Measurements from ENCODE around the gene CYYR1. TPM values are rescaled to one million over a fixed set of nuclear protein-coding genes. Genes with fewer than 3 reads are reported as not detected.

CYYR1 gene
- total RNA-seq, 1 donor, result not detected

DNA sequence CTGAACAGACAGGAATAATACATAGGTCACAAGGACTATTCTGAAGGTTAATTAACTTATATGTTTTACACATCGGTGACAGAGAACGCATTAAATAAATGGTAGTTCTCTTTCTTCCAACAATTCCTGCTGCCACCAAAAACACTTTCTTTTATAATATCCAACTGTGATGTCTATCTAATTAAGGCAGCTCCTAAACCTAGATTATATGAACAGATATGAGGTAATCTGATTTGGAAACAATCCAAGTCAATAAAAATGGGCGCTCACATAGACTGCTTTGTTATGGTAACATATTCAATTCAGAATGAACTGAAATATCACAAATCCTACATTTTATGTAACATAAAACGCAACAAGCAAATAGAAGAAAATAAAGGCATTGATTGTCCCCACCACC, 16.0 kb downstream of the CYYR1 start:
- no peak for DNase-seq (ENCODE audit: insufficient read length, low spot score, missing footprints)
- H2AFZ ChIP-seq (ENCODE audit: low read length), result no peak overlapping the region
- no peak overlapping the region for H3K4me3 ChIP-seq (ENCODE audit: insufficient read depth, low read length)
- no peaks in the 10 kb centered on the region for H3K4me1 ChIP-seq (ENCODE audit: insufficient read depth, low read length)
- H3K79me2 ChIP-seq (ENCODE audit: insufficient read depth, low read length), result no peaks in the 10 kb centered on the region
- no peaks in the 10 kb centered on the region for H3K9me3 ChIP-seq (ENCODE audit: low read depth, low read length)
- no peaks in the 10 kb centered on the region for H4K20me1 ChIP-seq (ENCODE audit: insufficient read depth, low read length)
- H3K36me3 ChIP-seq (ENCODE audit: insufficient read depth, low read length), result no peaks in the 10 kb centered on the region
- TF ChIP-seq, protein P1, sequence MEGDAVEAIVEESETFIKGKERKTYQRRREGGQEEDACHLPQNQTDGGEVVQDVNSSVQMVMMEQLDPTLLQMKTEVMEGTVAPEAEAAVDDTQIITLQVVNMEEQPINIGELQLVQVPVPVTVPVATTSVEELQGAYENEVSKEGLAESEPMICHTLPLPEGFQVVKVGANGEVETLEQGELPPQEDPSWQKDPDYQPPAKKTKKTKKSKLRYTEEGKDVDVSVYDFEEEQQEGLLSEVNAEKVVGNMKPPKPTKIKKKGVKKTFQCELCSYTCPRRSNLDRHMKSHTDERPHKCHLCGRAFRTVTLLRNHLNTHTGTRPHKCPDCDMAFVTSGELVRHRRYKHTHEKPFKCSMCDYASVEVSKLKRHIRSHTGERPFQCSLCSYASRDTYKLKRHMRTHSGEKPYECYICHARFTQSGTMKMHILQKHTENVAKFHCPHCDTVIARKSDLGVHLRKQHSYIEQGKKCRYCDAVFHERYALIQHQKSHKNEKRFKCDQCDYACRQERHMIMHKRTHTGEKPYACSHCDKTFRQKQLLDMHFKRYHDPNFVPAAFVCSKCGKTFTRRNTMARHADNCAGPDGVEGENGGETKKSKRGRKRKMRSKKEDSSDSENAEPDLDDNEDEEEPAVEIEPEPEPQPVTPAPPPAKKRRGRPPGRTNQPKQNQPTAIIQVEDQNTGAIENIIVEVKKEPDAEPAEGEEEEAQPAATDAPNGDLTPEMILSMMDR (IDR thresholded peaks at IDR 0.05; ENCODE audit: extremely low read depth, low read depth, low read length), result no peak
- H3K27ac ChIP-seq (ENCODE audit: low read depth, low read length), result no peak overlapping the region
- no peak overlapping the region for H3K4me2 ChIP-seq (ENCODE audit: insufficient read depth, low read length)
- no peaks in the 10 kb centered on the region for H3K27me3 ChIP-seq (ENCODE audit: insufficient read depth, low read length)

DNA sequence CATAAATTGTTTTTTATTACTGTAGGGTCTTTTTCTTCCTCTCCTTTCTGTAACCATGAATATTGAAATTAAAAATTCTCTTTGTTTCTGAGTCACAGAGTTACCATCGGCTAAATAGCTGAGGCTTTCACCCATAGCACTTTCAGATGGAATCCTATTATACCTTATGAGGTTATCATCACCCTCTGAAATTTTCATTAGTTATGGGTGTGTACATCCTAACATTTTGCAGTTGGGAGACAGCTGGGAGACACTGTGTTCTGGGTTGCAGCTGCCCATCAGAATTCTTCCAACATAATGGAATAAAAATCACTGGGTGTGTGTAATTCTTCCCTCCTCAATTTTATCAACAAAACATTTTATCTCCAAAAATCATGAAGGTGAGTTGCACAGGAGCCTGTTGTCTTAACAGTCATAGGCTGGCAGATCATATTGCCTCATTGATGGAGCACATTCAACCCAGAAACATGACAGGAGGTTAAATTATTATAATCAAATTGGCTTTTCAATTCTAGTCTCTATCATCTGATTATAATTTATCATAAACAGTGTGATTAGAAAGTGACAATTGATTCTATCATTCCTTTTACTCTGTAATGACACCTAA, 17.4 kb downstream of the CYYR1 start:
- TF ChIP-seq, protein P1 (IDR thresholded peaks at IDR 0.05; ENCODE audit: extremely low read depth, low read depth, low read length), result no peak
- no peak overlapping the region for H3K4me3 ChIP-seq (ENCODE audit: insufficient read depth, low read length)
- no peak overlapping the region for H3K4me2 ChIP-seq (ENCODE audit: insufficient read depth, low read length)
- H3K27me3 ChIP-seq (ENCODE audit: insufficient read depth, low read length), result no peaks in the 10 kb centered on the region
- no peaks in the 10 kb centered on the region for H4K20me1 ChIP-seq (ENCODE audit: insufficient read depth, low read length)
- DNase-seq (ENCODE audit: insufficient read length, low spot score, missing footprints), result no peak
- no peak overlapping the region for H3K27ac ChIP-seq (ENCODE audit: low read depth, low read length)
- no peaks in the 10 kb centered on the region for H3K79me2 ChIP-seq (ENCODE audit: insufficient read depth, low read length)
- H2AFZ ChIP-seq (ENCODE audit: low read length), result no peak overlapping the region
- H3K4me1 ChIP-seq (ENCODE audit: insufficient read depth, low read length), result no peaks in the 10 kb centered on the region
- no peaks in the 10 kb centered on the region for H3K9me3 ChIP-seq (ENCODE audit: low read depth, low read length)
- H3K36me3 ChIP-seq (ENCODE audit: insufficient read depth, low read length), result no peaks in the 10 kb centered on the region

DNA sequence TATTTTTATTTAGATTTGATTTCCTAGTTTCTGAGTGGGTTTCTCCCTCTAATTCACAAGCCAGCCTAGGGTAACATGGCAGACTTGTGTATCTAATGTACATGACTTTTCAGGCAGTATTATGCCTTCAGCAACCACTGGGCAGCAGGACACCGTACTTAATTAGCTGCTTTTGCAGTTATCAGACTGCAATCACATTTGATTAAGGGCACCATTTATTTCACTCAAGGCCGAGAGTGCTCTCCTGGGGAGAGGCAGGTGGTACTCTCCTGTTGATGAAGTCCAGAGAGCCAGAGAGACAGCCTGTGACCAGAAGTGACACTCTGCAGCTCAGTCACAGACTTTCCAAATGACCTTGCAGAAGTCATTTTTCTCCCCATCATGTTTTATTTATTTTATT, 18.7 kb downstream of the CYYR1 start:
- Histone ChIP-seq H3K79me2 (ENCODE audit: insufficient read depth, low read length) (no peaks in the 10 kb centered on the region), H3K27me3 (ENCODE audit: insufficient read depth, low read length) (no peaks in the 10 kb centered on the region), H3K9me3 (ENCODE audit: low read depth, low read length) (no peaks in the 10 kb centered on the region), H3K27ac (ENCODE audit: low read depth, low read length) (no peak overlapping the region), H3K4me1 (ENCODE audit: insufficient read depth, low read length) (no peaks in the 10 kb centered on the region), H3K4me3 (ENCODE audit: insufficient read depth, low read length) (no peak overlapping the region), H4K20me1 (ENCODE audit: insufficient read depth, low read length) (no peaks in the 10 kb centered on the region), H3K36me3 (ENCODE audit: insufficient read depth, low read length) (no peaks in the 10 kb centered on the region), H2AFZ (ENCODE audit: low read length) (no peak overlapping the region), H3K4me2 (ENCODE audit: insufficient read depth, low read length) (no peak overlapping the region)
- TF ChIP-seq, protein P1 (IDR thresholded peaks at IDR 0.05; ENCODE audit: extremely low read depth, low read depth, low read length), result no peak
- no peak for DNase-seq (ENCODE audit: insufficient read length, low spot score, missing footprints)

DNA sequence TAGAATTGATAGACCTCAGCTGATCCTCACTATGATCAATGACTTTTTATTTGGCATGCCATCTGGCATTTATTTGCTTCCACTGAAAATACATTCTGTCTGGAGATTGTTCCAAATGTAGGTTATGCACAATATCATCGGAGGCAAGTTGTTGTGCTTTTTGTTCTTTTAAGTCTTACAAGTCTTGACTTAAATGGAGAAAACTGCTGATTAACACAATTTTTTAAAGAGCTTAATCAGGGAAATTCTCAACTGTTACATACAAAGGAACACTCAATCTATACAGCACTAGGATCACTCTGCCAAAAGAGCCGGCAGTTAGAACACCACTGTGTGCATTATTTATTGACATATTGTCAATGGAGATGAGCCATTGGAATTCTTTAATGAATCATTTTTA, 19.2 kb downstream of the CYYR1 start:
- no peak overlapping the region for H3K27ac ChIP-seq (ENCODE audit: low read depth, low read length)
- H3K9me3 ChIP-seq (ENCODE audit: low read depth, low read length), result no peaks in the 10 kb centered on the region
- no peaks in the 10 kb centered on the region for H3K79me2 ChIP-seq (ENCODE audit: insufficient read depth, low read length)
- TF ChIP-seq, protein P1 (IDR thresholded peaks at IDR 0.05; ENCODE audit: extremely low read depth, low read depth, low read length), result no peak
- no peak overlapping the region for H2AFZ ChIP-seq (ENCODE audit: low read length)
- no peaks in the 10 kb centered on the region for H4K20me1 ChIP-seq (ENCODE audit: insufficient read depth, low read length)
- no peaks in the 10 kb centered on the region for H3K4me1 ChIP-seq (ENCODE audit: insufficient read depth, low read length)
- no peaks in the 10 kb centered on the region for H3K27me3 ChIP-seq (ENCODE audit: insufficient read depth, low read length)
- no peak overlapping the region for H3K4me2 ChIP-seq (ENCODE audit: insufficient read depth, low read length)
- H3K36me3 ChIP-seq (ENCODE audit: insufficient read depth, low read length), result no peaks in the 10 kb centered on the region
- H3K4me3 ChIP-seq (ENCODE audit: insufficient read depth, low read length), result no peak overlapping the region
- no peak for DNase-seq (ENCODE audit: insufficient read length, low spot score, missing footprints)
